GM20000 (cell line): ENCODE data around the gene MEGF9.
"Not testable (repeated sequence)": the region's sequence is repeated elsewhere in the genome, so short reads cannot be mapped to it uniquely, and the experiment has no call there.

ENCODE experiments used
- DNase-seq: peaks from one replicate; pipeline ENCODE4 v3.0.0; 2012; ENCODE audit warnings: low spot score
- TF ChIP-seq, protein P1 (sequence below): IDR thresholded peaks from 2 replicates; pipeline ENCODE4 v1.5.1; 2012; ENCODE audit warnings: mild to moderate bottlenecking, control low read depth; ENCODE audit errors: extremely low read depth, missing control alignments

The MEGF9 gene

DNA sequence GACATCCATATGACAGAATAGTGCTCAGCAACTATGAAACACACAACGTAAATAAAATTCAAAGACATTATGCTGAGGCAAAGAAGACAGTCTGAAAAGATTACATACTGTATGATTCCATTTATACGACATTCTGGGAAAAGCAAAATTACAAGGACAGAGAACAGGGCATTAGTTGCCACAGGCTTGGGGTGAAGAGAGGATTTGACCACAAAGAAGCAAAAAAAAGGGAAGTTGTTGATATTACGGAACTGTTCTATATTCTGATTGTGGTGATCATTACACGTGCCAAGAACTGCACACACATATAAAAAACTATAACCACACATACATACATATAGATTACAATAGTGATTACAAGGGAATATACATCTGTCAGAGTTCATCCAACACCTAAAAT lies 158.4 kb downstream of the MEGF9 start:
- no peak for DNase-seq
- TF ChIP-seq, protein P1, sequence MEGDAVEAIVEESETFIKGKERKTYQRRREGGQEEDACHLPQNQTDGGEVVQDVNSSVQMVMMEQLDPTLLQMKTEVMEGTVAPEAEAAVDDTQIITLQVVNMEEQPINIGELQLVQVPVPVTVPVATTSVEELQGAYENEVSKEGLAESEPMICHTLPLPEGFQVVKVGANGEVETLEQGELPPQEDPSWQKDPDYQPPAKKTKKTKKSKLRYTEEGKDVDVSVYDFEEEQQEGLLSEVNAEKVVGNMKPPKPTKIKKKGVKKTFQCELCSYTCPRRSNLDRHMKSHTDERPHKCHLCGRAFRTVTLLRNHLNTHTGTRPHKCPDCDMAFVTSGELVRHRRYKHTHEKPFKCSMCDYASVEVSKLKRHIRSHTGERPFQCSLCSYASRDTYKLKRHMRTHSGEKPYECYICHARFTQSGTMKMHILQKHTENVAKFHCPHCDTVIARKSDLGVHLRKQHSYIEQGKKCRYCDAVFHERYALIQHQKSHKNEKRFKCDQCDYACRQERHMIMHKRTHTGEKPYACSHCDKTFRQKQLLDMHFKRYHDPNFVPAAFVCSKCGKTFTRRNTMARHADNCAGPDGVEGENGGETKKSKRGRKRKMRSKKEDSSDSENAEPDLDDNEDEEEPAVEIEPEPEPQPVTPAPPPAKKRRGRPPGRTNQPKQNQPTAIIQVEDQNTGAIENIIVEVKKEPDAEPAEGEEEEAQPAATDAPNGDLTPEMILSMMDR, result no peak

DNA sequence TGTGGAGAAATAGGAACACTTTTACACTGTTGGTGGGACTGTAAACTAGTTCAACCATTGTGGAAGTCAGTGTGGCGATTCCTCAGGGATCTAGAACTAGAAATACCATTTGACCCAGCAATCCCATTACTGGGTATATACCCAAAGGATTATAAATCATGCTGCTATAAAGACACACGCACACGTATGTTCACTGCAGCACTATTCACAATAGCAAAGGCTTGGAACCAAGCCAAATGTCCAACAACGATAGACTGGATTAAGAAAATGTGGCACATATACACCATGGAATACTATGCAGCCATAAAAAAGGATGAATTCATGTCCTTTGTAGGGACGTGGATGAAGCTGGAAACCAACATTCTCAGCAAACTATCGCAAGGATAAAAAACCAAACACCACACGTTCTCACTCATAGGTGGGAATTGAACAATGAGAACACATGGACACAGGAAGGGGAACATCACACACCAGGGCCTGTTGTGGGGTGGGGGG lies 162.0 kb downstream of the MEGF9 start:
- DNase-seq, result not testable (repeated sequence)
